RWPE1 (cell line): Measurements from ENCODE around the gene AIG1.

Experiments used
- CTCF ChIA-PET: fragments of 350-600 bp; sonication (Branson Sonifier 250); formaldehyde crosslinking; extraction: SDS; loops from one replicate; lab custom pipeline; 2021; lab: Yijun Ruan, JAX
- POLR2A ChIA-PET: fragments of 400-600 bp; formaldehyde crosslinking; extraction: SDS; loops from one replicate; lab custom pipeline; 2020; ENCODE audit warnings: antibody characterized with exemption; ENCODE audit not compliant: low non-redundant PET; lab: Yijun Ruan, JAX
- DNase-seq: peaks from one replicate; pipeline ENCODE4 v3.0.0; 2012; ENCODE audit warnings: low spot score
- H3K27ac ChIP-seq: fragments of 450-650 bp; 2 replicates; pipeline ENCODE4 v1.5.1; 2017
- CTCF ChIP-seq: fragments of 450-650 bp; conservative IDR thresholded peaks from 2 replicates; pipeline ENCODE4 v1.5.1; 2017; ENCODE audit warnings: low read depth, mild to moderate bottlenecking

Gene AIG1

GRCh38 chr6:143117108-143117507, 56.4 kb downstream of the AIG1 start:
- no peak for DNase-seq
- ChIA-PET CTCF (no interaction called here), POLR2A (no interaction called here)
- no peak overlapping the region for H3K27ac ChIP-seq
- TF ChIP-seq CTCF = no peak

GRCh38 chr6:143119260-143119659, 58.6 kb downstream of the AIG1 start:
- no peak overlapping the region for H3K27ac ChIP-seq
- no peak for TF ChIP-seq CTCF
- POLR2A ChIA-PET = no interaction called here
- CTCF ChIA-PET = no interaction called here
- DNase-seq = no peak

DNA sequence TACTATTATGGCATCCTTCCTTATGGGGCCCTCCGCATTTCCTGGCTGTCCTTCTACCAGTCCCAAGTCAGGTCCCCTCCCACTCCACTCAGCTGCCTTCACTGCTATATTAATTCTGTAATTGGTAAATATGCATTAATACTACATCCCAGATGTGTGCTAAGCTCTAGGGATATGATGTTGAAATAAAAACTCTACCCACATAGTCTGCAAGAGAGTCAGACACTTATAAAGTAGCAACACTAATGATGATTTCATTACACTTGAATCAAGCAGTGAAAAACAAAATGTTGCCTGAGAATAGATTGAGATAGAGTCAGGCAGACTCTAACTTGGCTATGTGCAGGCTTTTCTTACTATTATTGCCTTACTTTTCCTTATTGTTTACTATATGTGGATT, 62.4 kb downstream of the AIG1 start:
- no peak for DNase-seq
- H3K27ac ChIP-seq = no peak overlapping the region
- CTCF ChIA-PET = interaction anchor here (0.7 kb wide), 1 partner anchor 1365 kb away, joined by 4 read pairs; no protein-coding TSS in a partner anchor
- POLR2A ChIA-PET = no interaction called here
- TF ChIP-seq CTCF = no peak

GRCh38 chr6:143123941-143124340, 63.3 kb downstream of the AIG1 start:
- no peak overlapping the region for H3K27ac ChIP-seq
- CTCF ChIA-PET = no interaction called here
- DNase-seq = no peak
- POLR2A ChIA-PET = no interaction called here
- TF ChIP-seq CTCF = no peak

- TF ChIP-seq CTCF = no peak
- ChIA-PET CTCF (interaction anchor here (0.6 kb wide), 1 partner anchor 646 kb away, joined by 5 read pairs; no protein-coding TSS in a partner anchor), POLR2A (no interaction called here)
- DNase-seq = no peak
- no peak overlapping the region for H3K27ac ChIP-seq
These were observed 64.8 kb downstream of the AIG1 start for GRCh38 chr6:143125455-143125854.

- no peak for DNase-seq
- ChIA-PET POLR2A (no interaction called here), CTCF (no interaction called here)
- H3K27ac ChIP-seq = no peak overlapping the region
- no peak for TF ChIP-seq CTCF
These were observed 65.3 kb downstream of the AIG1 start for GRCh38 chr6:143125864-143126573.
